Testis (tissue), 2 donors: ENCODE measurements around the gene TTLL10.

Experiments used
- POLR2A ChIP-seq: fragments of 450-650 bp; IDR thresholded peaks from one replicate; pipeline ENCODE4 v1.6.1; 2017; ENCODE audit warnings: antibody characterized with exemption, mild to moderate bottlenecking, moderate library complexity
- TF ChIP-seq, protein P1 (sequence below), 3 experiments: fragments of 450-650 bp in 2 of 3; fragments of 200-600 bp in 1 of 3; sonication (generic) in 1 of 3; IDR thresholded peaks; one replicate each; pipeline ENCODE4 v1.5.1; 2016 to 2019; ENCODE audit warnings: antibody characterized with exemption in 3 of 3, mild to moderate bottlenecking in 2 of 3, moderate library complexity in 1 of 3

DNA sequence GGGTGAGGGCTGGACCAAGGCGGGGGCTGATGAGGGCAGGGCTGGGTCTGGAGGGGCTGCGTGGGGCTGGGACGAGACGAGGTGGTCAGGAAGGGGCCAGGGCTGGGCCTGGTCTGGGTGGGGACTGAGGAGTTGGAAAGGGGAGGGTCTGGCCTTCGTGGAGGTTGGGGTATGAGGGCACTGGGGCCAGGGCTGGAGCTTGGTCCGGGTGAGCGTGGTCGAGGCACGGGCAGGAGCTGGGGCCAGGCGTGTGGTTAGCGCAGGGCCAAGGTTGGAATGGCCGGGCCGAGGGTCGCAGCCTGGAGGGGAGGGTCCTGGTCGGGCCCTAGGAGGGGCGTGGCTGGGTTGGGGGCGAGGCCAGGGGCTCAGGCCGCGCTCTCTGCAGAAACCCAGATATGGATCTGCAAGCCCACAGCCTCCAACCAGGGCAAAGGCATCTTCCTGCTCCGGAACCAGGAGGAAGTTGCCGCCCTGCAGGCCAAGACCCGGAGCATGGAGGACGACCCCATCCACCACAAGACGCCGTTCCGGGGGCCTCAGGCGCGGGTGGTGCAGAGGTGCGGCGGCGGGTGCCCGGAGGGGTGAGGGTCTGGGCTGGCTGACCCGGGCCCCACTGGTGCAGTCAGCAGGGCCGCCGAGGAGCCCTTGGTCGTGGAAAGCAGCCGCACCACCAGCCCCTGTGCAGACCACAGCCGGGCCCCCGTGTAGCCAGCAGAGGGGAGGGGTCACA, 9.0 kb downstream of the TTLL10 start:
- TF ChIP-seq, protein P1, sequence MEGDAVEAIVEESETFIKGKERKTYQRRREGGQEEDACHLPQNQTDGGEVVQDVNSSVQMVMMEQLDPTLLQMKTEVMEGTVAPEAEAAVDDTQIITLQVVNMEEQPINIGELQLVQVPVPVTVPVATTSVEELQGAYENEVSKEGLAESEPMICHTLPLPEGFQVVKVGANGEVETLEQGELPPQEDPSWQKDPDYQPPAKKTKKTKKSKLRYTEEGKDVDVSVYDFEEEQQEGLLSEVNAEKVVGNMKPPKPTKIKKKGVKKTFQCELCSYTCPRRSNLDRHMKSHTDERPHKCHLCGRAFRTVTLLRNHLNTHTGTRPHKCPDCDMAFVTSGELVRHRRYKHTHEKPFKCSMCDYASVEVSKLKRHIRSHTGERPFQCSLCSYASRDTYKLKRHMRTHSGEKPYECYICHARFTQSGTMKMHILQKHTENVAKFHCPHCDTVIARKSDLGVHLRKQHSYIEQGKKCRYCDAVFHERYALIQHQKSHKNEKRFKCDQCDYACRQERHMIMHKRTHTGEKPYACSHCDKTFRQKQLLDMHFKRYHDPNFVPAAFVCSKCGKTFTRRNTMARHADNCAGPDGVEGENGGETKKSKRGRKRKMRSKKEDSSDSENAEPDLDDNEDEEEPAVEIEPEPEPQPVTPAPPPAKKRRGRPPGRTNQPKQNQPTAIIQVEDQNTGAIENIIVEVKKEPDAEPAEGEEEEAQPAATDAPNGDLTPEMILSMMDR (IDR thresholded peaks at IDR 0.05) = no peak
- no peak for TF ChIP-seq POLR2A
